Heart left ventricle (tissue), 13 donors: ENCODE data around the gene OR2B3.

Source experiments
- POLR2A ChIP-seq, 2 donors: fragments of 450-650 bp; IDR thresholded peaks; one replicate each; pipeline ENCODE4 v1.6.1; 2017; ENCODE audit warnings: antibody characterized with exemption in 2 of 2, mild to moderate bottlenecking in 2 of 2, moderate library complexity in 2 of 2
- TF ChIP-seq, protein P1 (sequence below), 12 donors: fragments of 200-600 bp; sonication (generic) in 4 of 12; IDR thresholded peaks; one replicate each; pipeline versions ENCODE4 v1.5.0 to v1.8.0; 2018 to 2022; ENCODE audit warnings: antibody characterized with exemption in 12 of 12, mild to moderate bottlenecking in 5 of 12
- donor health status: ischemic (EF 13 %, LVEDD 7.1; RV severe dilation, severe dysfunction).
- donor health status: DM: no; HTN: yes; CAD: no.
- donor health status: DM: no; HTN: no; CAD: no.
- donor health status: ischemic (EF 25% LVEDD 6.9; RV normal size, moderate dysfunction).
- donor health status: ischemic (EF 25% LVEDD 5.7; RV mildly dilated, moderate dysfunction).
- donor health status: ischemic (EF 35%, LVEDD 5.7; RV mildly dilated, moderate dysfunction).
- donor health status: nonischemic (EF 11% LVEDD 7.7; RV severe dilation, severe dysfunction).
- donor health status: DM: yes; HTN: yes; CAD: no.
- donor health status: PGD.
- donor health status: ischemic (EF 29% LVEDD 5.4; RV normal size, mild dysfunction).
- donor health status: nonischemic (EF 23%, LVEDD 6.1; RV moderate dilation, normal function).

GRCh38 chr6:29107758-29108157, 20.6 kb upstream of the OR2B3 start, which contains the start of gene OR2J3:
- TF ChIP-seq POLR2A (IDR thresholded peaks at IDR 0.05): no peak
- TF ChIP-seq, protein P1, sequence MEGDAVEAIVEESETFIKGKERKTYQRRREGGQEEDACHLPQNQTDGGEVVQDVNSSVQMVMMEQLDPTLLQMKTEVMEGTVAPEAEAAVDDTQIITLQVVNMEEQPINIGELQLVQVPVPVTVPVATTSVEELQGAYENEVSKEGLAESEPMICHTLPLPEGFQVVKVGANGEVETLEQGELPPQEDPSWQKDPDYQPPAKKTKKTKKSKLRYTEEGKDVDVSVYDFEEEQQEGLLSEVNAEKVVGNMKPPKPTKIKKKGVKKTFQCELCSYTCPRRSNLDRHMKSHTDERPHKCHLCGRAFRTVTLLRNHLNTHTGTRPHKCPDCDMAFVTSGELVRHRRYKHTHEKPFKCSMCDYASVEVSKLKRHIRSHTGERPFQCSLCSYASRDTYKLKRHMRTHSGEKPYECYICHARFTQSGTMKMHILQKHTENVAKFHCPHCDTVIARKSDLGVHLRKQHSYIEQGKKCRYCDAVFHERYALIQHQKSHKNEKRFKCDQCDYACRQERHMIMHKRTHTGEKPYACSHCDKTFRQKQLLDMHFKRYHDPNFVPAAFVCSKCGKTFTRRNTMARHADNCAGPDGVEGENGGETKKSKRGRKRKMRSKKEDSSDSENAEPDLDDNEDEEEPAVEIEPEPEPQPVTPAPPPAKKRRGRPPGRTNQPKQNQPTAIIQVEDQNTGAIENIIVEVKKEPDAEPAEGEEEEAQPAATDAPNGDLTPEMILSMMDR (IDR thresholded peaks at IDR 0.05): no peak
